Body of pancreas (tissue), 4 donors: ENCODE measurements around the gene ASB16.

ENCODE experiments used
- POLR2A ChIP-seq, 3 donors: fragments of 450-650 bp; IDR thresholded peaks; one replicate each; pipeline ENCODE4 v1.6.1; 2016; ENCODE audit warnings: antibody characterized with exemption in 3 of 3, mild to moderate bottlenecking in 2 of 3
- TF ChIP-seq, protein P1 (sequence below), 7 experiments: fragments of 450-650 bp in 4 of 7; fragments of 200-600 bp in 3 of 7; sonication (generic) in 3 of 7; IDR thresholded peaks; one replicate each; pipeline ENCODE4 v1.5.1; 2016 to 2019; ENCODE audit warnings: antibody characterized with exemption in 7 of 7

DNA sequence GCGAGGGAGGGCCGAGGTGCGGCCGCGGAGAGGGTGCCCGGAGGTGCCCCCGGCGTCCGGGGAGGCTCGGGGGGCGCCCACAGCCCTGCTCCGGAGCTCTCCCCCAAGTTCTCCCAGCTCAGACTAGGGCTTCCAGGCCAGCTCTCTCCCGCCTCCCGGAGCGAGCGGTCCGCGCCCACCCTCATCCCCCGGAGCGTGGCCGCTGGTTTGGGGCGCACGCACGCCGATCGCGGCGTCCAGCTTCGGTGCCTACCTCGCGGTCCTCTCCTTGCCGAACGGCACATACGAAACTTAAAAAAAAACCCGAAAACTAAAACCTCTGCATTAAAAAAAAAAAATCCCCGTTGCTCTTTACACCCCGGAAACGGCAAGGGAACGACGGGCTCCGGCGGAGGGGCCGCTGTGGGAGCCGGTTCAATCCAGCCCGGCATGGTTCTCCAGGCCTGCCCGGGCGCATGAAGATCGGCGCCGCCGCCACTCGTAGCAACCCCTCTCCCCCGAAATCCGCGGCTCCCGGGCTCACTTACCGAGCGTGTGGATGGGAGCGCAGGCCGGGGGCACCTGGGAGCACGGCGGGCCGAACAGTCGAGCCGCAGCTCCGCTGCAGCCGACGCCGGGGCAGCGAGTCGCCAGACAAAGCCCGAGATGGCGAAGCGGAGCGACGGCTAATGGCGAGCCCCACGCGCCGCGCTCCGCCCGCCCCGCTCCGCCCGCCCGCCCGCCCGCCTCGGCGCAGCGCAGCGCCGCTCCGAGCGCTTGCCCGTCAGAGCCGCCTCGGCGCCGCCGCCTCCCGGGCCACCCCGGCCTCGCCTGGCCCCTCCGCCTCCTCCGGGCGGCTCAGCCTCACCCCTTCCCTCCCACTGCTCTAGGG is 49.9 kb downstream of the ASB16 start:
- peak; percentile 10 to 43 (median 24) for TF ChIP-seq POLR2A (IDR thresholded peaks at IDR 0.05)
- TF ChIP-seq, protein P1, sequence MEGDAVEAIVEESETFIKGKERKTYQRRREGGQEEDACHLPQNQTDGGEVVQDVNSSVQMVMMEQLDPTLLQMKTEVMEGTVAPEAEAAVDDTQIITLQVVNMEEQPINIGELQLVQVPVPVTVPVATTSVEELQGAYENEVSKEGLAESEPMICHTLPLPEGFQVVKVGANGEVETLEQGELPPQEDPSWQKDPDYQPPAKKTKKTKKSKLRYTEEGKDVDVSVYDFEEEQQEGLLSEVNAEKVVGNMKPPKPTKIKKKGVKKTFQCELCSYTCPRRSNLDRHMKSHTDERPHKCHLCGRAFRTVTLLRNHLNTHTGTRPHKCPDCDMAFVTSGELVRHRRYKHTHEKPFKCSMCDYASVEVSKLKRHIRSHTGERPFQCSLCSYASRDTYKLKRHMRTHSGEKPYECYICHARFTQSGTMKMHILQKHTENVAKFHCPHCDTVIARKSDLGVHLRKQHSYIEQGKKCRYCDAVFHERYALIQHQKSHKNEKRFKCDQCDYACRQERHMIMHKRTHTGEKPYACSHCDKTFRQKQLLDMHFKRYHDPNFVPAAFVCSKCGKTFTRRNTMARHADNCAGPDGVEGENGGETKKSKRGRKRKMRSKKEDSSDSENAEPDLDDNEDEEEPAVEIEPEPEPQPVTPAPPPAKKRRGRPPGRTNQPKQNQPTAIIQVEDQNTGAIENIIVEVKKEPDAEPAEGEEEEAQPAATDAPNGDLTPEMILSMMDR (IDR thresholded peaks at IDR 0.05), result no peak
